ENCODE data around the gene PAWR. TPM values are rescaled to one million over a fixed set of nuclear protein-coding genes. Genes with fewer than 3 reads are reported as not detected.
A peak's percentile ranks its signal among the peaks of the same experiment; 100 is the strongest.
"Not testable (repeated sequence)": the region's sequence is repeated elsewhere in the genome, so short reads cannot be mapped to it uniquely, and the experiment has no call there.

The PAWR gene
- total RNA-seq, 2 experiments from 2014 or later: 5.2 to 5.6 TPM

GRCh38 chr12:79692860-79693577 lies 2.3 kb upstream of the PAWR start:
- no peak for DNase-seq
- H3K27ac Mint-ChIP-seq: no peak overlapping the region
- peaks cover 47% of the 10 kb centered on the region for H3K27me3 Mint-ChIP-seq (ENCODE audit: low read depth)
- no peaks in the 10 kb centered on the region for H3K36me3 Mint-ChIP-seq (ENCODE audit: low read depth)
- CTCF ChIA-PET: interaction anchor here (0.9 to 1.2 kb wide), 2 partner anchors 19 to 44 kb away, joined by 3 read pairs; no protein-coding TSS in a partner anchor
- intact Hi-C loops (cut with micrococcal nuclease): no loop called here
- no peak overlapping the region for H3K4me3 Mint-ChIP-seq
- no peaks in the 10 kb centered on the region for H3K9me3 Mint-ChIP-seq
- peaks cover 7% of the 10 kb centered on the region for H3K4me1 Mint-ChIP-seq (ENCODE audit: low read depth)

DNA sequence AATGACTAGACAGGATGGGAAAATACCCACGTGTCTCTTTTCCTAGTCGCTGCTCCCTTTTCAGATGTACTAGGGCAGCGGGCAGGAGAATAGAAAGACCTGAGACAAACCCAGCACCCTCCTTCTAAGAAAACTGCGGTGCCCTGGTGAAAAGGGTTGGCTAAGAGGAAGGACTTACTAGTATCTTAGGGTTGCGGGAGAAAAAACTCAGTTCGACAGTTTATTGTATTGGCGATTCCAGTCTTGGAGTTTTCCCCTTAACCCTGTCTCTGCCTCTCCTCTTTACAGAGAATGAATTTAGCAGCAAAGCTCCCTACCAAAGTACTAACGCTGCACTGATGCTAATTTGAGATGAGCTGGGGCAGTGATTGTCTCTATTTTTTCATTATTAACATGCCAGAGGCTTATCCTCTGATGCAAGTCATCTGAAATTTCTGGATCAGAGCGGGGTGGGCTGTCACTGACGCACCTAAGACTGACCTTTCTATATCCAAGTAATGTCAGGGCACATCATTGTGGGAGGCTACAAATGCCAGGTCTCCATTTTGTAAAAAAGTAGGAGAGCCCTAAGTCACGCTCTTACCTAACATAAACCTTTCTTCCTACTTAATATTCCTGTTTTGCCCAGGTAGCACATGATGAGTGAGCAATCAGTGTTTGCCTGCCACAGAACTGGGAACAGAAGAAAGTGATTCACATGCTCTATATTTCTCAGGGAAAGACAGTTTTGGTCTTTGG lies 916 bp upstream of the PAWR start:
- intact Hi-C loops (cut with micrococcal nuclease): loop anchor here (1.0 to 2.0 kb wide), 2 partner anchors 137 to 494 kb away; no protein-coding TSS in a partner anchor
- H3K27ac Mint-ChIP-seq: no peak overlapping the region
- H3K36me3 Mint-ChIP-seq (ENCODE audit: low read depth): no peaks in the 10 kb centered on the region
- no peaks in the 10 kb centered on the region for H3K9me3 Mint-ChIP-seq
- H3K4me3 Mint-ChIP-seq: peak overlapping the region; percentile 70
- peaks cover 7% of the 10 kb centered on the region for H3K4me1 Mint-ChIP-seq (ENCODE audit: low read depth)
- CTCF ChIA-PET: interaction anchor here (0.7 kb wide), 1 partner anchor 16 kb away, joined by 3 read pairs; no protein-coding TSS in a partner anchor
- no peak for DNase-seq
- peaks cover 49% of the 10 kb centered on the region for H3K27me3 Mint-ChIP-seq (ENCODE audit: low read depth)

GRCh38 chr12:79690142-79690637 lies 574 bp downstream of the PAWR start:
- CTCF ChIA-PET: no interaction called here
- intact Hi-C loops (cut with micrococcal nuclease): loop anchor here (2.0 kb wide), 1 partner anchor 135 kb away; no protein-coding TSS in a partner anchor
- peaks cover 46% of the 10 kb centered on the region for H3K27me3 Mint-ChIP-seq (ENCODE audit: low read depth)
- DNase-seq: peak; percentile 10
- H3K4me1 Mint-ChIP-seq (ENCODE audit: low read depth): peaks cover 7% of the 10 kb centered on the region
- H3K36me3 Mint-ChIP-seq (ENCODE audit: low read depth): no peaks in the 10 kb centered on the region
- peak overlapping the region; percentile 72 for H3K4me3 Mint-ChIP-seq
- H3K27ac Mint-ChIP-seq: no peak overlapping the region
- H3K9me3 Mint-ChIP-seq: no peaks in the 10 kb centered on the region

DNA sequence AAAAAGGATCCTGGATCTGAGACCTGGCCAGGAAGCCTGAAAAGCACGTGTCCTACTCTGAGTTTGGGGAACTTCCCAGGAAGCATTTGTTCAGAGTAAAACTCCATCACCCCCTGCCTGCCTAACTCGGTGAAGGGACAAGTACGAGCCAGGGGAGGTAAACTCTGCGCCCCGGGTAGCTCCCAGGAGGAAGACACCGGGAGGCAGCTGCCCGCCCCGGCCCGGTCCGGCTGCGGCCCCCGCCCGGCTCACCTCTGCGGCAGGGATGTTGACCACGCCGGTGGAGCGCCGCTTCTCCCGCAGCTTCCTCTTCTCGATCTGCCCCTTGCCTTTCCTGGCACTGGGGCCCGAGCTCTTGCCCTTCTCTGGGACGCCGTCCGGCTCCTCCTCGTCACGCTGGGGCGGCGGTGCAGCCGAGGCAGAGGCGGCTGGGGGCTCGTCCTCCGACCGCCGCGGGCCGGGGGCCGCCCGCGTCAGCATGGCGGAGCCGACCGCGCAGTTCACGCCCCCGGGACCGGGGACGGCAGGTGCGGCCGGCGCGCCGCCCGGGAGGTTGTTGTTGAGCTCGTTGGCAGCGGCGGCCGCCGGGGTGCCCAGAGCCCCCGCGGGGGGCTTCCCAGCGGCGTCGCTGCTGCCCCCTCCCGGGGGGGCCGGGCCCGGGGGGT lies 1.2 kb downstream of the PAWR start:
- CTCF ChIA-PET: no interaction called here
- Mint-ChIP-seq H3K27ac (no peak overlapping the region), H3K9me3 (no peaks in the 10 kb centered on the region), H3K27me3 (ENCODE audit: low read depth) (peaks cover 46% of the 10 kb centered on the region), H3K36me3 (ENCODE audit: low read depth) (no peaks in the 10 kb centered on the region), H3K4me3 (peak overlapping the region; percentile 72), H3K4me1 (ENCODE audit: low read depth) (peaks cover 7% of the 10 kb centered on the region)
- DNase-seq: peak; percentile 28
- intact Hi-C loops (cut with micrococcal nuclease): loop anchor here (2.0 kb wide), 2 partner anchors 135 to 141 kb away; no protein-coding TSS in a partner anchor

DNA sequence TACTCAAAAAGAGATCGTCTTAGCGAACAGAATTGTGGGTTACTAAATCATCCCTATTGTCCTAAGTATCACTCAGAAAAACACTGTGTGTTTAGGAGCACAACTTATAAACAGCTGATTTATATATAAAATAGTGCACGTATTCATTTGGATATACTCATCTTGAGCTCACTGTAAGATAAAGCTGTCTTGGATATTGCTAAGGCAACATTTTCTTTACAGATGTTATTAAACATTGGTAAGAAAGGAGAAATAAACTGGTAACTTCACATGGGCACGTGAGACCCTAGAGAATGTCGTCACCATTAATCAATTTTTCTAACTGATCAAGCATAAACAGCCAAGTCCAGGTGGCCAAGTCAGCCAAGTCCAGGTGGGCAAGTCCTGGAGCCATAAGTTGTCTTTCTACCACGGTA lies 1.7 kb downstream of the PAWR start:
- DNase-seq: no peak
- Mint-ChIP-seq H3K27ac (no peak overlapping the region), H3K9me3 (no peaks in the 10 kb centered on the region), H3K4me3 (peak overlapping the region; percentile 58), H3K4me1 (ENCODE audit: low read depth) (peaks cover 7% of the 10 kb centered on the region), H3K36me3 (ENCODE audit: low read depth) (no peaks in the 10 kb centered on the region), H3K27me3 (ENCODE audit: low read depth) (peaks cover 44% of the 10 kb centered on the region)
- CTCF ChIA-PET: no interaction called here
- intact Hi-C loops (cut with micrococcal nuclease): loop anchor here (2.0 kb wide), 1 partner anchor 140 kb away; no protein-coding TSS in a partner anchor

GRCh38 chr12:79688376-79689060 lies 2.2 kb downstream of the PAWR start:
- no peaks in the 10 kb centered on the region for H3K9me3 Mint-ChIP-seq
- no peak for DNase-seq
- H3K4me1 Mint-ChIP-seq (ENCODE audit: low read depth): peaks cover 7% of the 10 kb centered on the region
- H3K4me3 Mint-ChIP-seq: peak overlapping the region; percentile 58
- no peaks in the 10 kb centered on the region for H3K36me3 Mint-ChIP-seq (ENCODE audit: low read depth)
- peaks cover 44% of the 10 kb centered on the region for H3K27me3 Mint-ChIP-seq (ENCODE audit: low read depth)
- no peak overlapping the region for H3K27ac Mint-ChIP-seq
- intact Hi-C loops (cut with micrococcal nuclease): loop anchor here (2.0 kb wide), 1 partner anchor 140 kb away; no protein-coding TSS in a partner anchor
- CTCF ChIA-PET: interaction anchor here (0.5 kb wide), 1 partner anchor 14 kb away, joined by 3 read pairs; no protein-coding TSS in a partner anchor

GRCh38 chr12:79687711-79688260 lies 3.0 kb downstream of the PAWR start:
- intact Hi-C loops (cut with micrococcal nuclease): loop anchor here (2.0 kb wide), 1 partner anchor 139 kb away; no protein-coding TSS in a partner anchor
- peaks cover 40% of the 10 kb centered on the region for H3K27me3 Mint-ChIP-seq (ENCODE audit: low read depth)
- no peak overlapping the region for H3K27ac Mint-ChIP-seq
- peak overlapping the region; percentile 43 for H3K4me3 Mint-ChIP-seq
- peaks cover 7% of the 10 kb centered on the region for H3K4me1 Mint-ChIP-seq (ENCODE audit: low read depth)
- no peaks in the 10 kb centered on the region for H3K36me3 Mint-ChIP-seq (ENCODE audit: low read depth)
- no peaks in the 10 kb centered on the region for H3K9me3 Mint-ChIP-seq
- no peak for DNase-seq
- CTCF ChIA-PET: interaction anchor here (0.5 kb wide), 1 partner anchor 13 kb away, joined by 3 read pairs; no protein-coding TSS in a partner anchor

- peaks cover 31% of the 10 kb centered on the region for H3K27me3 Mint-ChIP-seq (ENCODE audit: low read depth)
- H3K4me3 Mint-ChIP-seq: no peak overlapping the region
- H3K36me3 Mint-ChIP-seq (ENCODE audit: low read depth): no peaks in the 10 kb centered on the region
- H3K9me3 Mint-ChIP-seq: no peaks in the 10 kb centered on the region
- peaks cover 4% of the 10 kb centered on the region for H3K4me1 Mint-ChIP-seq (ENCODE audit: low read depth)
- no peak for DNase-seq
- intact Hi-C loops (cut with micrococcal nuclease): no loop called here
- no peak overlapping the region for H3K27ac Mint-ChIP-seq
- CTCF ChIA-PET: no interaction called here
Measured at GRCh38 chr12:79686171-79686570, 4.6 kb downstream of the PAWR start.

DNA sequence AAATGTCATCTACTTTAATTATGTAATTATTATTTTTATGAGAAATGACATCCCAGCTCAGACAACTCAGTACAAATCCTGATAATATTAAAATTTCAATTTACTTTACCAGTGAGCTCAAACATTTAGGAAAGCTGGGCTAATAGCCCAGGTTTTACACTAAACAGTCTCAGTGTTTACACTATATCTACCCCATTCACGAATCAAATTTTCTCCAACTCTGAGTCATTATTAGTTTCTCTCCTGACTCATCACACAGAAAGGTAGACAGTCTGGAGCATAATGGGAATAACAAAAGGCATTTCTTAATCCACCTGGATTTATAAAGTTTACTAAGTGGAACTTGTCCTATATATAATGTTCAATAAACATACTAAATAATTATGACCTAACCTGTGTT lies 5.7 kb downstream of the PAWR start:
- no peak overlapping the region for H3K27ac Mint-ChIP-seq
- H3K9me3 Mint-ChIP-seq: no peaks in the 10 kb centered on the region

DNA sequence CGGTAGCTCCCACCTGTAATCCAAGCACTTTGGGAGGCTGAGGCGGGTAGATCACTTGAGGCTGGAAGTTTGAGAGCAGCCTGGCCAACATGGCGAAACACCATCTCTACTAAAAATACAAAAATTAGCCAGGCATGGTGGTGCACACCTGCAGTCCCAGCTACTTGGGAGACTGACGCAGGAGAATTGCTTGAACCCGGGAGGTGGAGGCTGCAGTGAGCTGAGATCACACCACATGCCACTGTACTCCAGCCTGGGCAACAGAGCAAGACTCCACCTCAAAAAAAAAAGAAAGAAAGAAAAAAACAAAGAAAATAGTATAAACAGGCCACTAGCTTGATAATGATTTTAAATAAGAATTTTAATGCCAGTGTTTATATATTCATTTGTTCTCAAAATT lies 6.4 kb downstream of the PAWR start:
- DNase-seq; intact Hi-C loops (cut with micrococcal nuclease); H3K4me1 Mint-ChIP-seq (ENCODE audit: low read depth); H3K36me3 Mint-ChIP-seq (ENCODE audit: low read depth); CTCF ChIA-PET; H3K4me3 Mint-ChIP-seq; H3K9me3 Mint-ChIP-seq; H3K27ac Mint-ChIP-seq: not testable (repeated sequence)
- H3K27me3 Mint-ChIP-seq (ENCODE audit: low read depth): peaks cover 41% of the 10 kb centered on the region

More for the DNA sequence above, 5.7 kb downstream of the PAWR start:
- Mint-ChIP-seq H3K4me1 (ENCODE audit: low read depth) (peaks cover 4% of the 10 kb centered on the region), H3K4me3 (no peak overlapping the region), H3K36me3 (ENCODE audit: low read depth) (no peaks in the 10 kb centered on the region), H3K27me3 (ENCODE audit: low read depth) (peaks cover 36% of the 10 kb centered on the region)
- DNase-seq: no peak
- intact Hi-C loops (cut with micrococcal nuclease): no loop called here
- CTCF ChIA-PET: no interaction called here

DNA sequence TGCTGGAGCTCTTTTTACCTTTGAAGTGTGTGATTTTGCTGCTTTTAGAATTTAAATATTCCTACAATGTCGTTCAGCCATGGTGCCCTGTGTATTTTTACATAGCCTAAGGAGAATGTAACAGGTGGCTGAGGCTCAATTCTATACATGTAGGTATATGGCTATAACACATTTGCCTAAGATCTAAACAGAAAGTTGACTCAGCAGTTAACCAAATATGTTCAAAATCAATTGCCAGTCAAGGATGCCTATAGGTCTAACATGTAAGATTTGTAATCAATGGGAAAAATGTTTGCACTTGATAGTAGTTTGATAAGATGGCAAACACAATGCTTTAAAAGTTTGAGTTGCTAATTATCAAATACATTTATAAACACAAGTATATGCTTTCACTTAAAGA lies 8.2 kb downstream of the PAWR start:
- Mint-ChIP-seq H3K36me3 (ENCODE audit: low read depth) (no peaks in the 10 kb centered on the region), H3K4me3 (no peak overlapping the region), H3K27ac (no peak overlapping the region), H3K9me3 (no peaks in the 10 kb centered on the region), H3K4me1 (ENCODE audit: low read depth) (no peaks in the 10 kb centered on the region), H3K27me3 (ENCODE audit: low read depth) (peaks cover 31% of the 10 kb centered on the region)
- no peak for DNase-seq
- intact Hi-C loops (cut with micrococcal nuclease): no loop called here
- CTCF ChIA-PET: no interaction called here

Data from activated naive CD4-positive, alpha-beta T cell treated with anti-CD3 and anti-CD28 coated beads for 36 hours (primary cell).